DMS53 treated with DMSO at 0.1 percent for 48 hours (cell line): Measurements from ENCODE around the gene CD101.

Experiments used
- DNase-seq: peaks from one replicate; lab custom pipeline; 2025; ENCODE audit not compliant: unreplicated experiment; lab: John Stamatoyannopoulos, UW

CD101 gene

DNA sequence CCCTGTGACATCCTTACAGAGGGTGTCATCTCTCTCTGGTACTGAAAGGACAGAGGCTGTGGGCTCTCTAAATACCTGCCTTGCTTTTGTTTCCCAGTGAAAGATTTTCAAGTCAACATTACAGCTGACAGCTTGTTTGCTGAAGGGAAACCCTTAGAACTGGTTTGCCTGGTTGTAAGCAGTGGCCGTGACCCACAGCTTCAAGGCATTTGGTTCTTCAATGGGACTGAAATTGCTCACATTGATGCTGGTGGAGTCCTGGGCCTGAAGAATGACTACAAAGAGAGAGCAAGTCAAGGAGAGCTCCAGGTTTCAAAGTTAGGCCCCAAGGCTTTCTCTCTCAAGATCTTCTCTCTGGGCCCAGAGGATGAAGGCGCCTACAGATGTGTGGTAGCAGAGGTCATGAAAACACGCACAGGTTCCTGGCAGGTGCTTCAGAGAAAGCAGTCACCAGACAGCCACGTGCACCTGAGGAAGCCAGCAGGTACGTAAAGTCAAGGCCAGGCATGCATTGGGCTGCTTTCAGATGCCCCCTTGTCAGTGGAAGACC is 11.8 kb downstream of the CD101 start:
- peak; percentile 69 for DNase-seq

DNA sequence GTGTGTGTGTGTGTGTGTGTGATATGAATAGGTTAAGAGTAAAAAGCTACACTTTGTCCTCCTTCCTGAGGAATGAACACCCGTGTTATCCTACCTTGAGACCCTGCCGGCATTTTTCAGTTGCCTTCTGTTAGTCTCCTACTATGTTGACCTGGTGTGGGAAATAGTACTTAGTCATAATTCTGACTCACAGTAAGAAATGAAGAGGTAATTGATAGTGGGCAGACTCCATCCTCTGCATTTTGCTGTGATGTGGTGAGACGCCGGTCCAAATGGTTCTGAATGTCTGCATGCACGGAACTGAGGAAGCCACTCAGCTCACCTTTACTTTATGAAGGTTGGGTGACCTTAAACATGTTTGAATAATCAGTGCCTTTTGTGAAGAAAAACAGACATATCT is 12.6 kb downstream of the CD101 start:
- DNase-seq, result no peak

DNA sequence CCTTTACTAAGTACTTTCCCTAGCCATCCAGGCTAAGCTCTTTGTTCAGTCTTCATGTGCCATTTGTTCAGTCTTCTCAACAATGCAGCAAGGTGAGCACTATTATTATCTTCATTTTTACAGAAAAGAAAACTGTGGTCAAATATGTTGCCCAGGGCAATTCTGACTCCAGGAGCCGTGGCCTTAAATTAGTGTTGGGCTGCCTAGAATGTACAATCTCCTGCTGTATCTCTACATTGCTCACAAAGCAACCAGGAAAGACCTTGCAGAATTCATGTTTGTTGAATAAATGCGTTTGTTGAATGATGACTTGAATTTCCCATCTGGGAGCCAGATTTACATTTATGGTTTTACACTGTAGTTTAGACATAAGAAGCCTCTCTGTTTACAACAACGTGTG is 14.2 kb downstream of the CD101 start:
- no peak for DNase-seq

DNA sequence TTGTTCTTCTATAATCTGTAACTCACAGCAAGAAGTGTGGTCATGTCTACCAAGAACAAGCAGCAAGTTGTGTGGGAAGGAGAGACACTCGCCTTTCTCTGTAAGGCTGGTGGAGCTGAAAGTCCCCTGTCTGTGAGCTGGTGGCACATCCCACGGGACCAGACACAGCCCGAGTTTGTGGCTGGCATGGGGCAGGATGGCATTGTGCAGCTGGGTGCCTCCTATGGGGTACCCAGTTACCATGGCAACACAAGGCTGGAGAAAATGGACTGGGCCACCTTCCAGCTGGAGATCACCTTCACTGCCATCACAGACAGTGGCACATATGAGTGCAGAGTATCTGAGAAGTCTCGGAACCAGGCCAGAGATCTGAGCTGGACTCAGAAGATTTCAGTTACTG is 15.5 kb downstream of the CD101 start:
- no peak for DNase-seq

DNA sequence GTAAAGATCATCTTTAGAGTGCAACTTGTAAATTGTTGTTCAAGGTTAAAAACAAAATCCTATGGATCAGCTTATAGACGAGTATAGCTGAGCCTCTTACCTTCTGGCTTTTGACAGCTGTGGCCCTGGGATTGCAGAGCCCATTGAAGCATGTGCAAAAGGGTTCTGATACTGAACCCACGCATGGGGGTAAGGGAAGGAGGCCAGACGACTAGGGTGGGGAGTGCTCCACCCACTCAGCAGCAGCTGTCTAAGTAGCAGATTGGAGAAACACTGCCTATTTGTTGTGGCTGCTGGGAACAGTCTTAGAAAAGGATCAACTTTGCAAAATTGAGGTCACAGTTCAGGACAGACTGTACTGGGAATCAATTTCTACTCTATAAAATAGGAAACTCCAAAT is 16.1 kb downstream of the CD101 start:
- no peak for DNase-seq

DNA sequence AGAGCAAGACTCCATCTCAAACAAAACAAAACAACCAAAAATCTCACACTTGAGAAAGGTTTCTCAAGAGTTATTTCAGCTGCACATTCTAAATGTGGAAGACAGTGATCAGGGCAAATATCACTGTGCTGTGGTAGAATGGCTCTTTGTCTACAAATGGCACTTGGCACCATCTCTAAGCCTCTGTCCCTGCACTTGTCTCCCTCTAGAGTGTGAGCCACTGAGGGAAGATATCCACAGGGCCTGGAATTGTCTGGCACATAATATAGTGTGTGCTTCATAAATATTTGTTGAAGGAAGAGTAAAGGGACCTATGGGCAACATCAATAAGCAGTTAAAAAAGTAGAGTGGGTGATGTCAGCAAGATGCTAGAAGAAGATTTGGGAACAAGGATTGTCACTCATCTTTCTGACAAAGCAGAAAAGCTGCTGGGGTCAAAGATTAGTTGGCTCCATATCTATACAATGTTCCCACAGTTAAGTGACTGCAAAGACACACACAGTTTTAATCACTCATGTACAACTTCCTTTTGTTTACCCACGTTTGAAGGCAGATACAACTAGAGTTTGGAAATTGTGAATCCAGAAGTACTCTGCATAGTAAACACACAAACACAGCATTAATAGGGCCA is 19.1 kb downstream of the CD101 start:
- DNase-seq, result no peak

DNA sequence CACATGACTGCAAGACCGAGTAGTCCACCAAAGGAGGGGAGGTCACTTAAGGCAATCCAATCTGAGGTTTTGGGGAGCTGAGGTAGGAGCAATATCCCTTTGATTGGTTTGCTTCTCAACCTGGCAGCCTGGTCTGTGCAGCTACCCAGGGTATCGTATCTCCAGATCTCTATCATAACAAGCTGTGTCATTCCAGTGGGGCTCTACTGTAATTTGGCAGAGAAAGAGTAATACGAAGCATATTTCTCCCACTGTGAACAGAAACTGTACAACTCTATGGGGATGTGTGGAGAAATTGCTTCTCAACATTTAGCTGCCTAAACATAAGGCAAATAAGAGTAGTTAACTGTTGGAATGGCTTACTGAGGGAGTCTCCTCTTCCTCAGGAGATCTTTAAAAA is 20.6 kb downstream of the CD101 start:
- no peak for DNase-seq

DNA sequence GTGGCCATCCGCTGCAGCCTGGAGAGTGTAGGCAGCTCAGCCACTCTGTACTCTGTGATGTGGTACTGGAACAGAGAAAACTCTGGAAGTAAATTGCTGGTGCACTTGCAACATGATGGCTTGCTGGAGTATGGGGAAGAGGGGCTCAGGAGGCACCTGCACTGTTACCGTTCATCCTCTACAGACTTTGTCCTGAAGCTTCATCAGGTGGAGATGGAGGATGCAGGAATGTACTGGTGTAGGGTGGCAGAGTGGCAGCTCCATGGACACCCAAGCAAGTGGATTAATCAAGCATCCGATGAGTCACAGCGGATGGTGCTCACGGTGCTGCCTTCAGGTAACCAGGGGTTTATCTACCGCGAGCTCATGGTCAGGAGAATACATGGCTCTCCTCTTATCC is 24.0 kb downstream of the CD101 start:
- no peak for DNase-seq

DNA sequence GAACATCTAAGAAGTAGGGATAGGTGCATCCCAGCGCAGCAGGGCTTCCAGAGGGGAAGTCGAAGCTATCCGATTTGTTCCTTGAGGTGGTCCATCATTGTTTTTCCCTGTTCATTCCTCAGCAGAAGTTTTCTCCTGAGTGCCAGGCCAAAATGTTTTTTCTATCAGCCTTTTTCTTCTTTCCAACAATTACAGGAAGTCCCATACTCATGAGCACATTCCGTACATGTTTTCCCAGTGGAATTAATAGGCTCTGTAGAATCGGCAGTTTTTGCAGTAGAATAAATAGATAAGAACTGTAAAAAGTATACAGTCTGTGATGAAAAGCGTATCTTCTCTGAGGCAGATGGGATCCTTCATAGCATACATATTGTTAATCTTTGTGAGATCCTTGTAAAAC is 24.8 kb downstream of the CD101 start:
- no peak for DNase-seq

DNA sequence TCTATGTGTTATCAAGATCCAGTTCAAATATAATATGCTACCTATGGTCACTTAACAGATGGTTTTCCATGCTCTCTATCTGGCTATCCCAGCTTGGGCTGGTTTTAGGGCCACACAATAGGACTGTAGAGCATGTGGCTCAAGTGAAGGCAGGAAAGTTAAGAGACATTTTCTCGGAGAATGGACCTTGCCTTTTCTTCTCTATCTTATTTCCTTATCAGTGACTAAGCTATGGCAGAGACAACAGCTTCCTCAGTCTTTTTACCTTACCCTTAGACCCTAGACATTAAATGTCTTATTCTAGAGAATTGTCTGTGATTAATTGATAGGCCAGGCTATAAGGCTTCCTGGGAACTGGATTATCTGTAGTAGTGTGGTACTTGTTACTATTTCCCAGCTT is 28.1 kb downstream of the CD101 start:
- DNase-seq, result no peak

DNA sequence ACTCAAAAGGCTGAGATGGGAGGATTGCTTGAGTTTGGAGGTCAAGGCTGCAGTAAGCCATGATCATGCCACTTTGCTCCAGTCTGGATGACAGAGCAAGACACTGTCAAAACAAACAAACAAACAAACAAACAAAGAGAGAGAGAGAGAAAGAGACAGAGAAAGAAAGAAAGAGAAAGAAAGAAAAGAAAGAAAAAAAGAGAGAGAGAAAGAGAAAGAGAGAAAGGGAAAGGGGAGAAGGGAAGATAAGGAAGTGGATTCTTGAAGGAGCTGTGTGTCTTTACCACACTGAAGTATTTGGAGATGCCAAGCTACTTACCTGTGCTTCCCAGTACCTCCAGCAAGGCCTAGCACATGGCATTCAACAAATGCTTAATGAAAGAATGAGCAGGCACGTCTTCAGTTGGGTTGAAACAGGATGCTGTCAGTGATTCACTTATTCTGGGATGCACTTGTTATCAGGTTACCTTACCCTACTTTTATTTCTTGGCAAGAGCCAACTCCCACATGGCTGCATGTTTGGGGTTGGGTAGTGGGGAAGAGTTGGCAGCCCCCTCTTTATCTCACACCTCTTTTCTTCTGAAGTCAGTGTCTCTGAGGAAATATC is 28.8 kb downstream of the CD101 start:
- DNase-seq, result no peak

DNA sequence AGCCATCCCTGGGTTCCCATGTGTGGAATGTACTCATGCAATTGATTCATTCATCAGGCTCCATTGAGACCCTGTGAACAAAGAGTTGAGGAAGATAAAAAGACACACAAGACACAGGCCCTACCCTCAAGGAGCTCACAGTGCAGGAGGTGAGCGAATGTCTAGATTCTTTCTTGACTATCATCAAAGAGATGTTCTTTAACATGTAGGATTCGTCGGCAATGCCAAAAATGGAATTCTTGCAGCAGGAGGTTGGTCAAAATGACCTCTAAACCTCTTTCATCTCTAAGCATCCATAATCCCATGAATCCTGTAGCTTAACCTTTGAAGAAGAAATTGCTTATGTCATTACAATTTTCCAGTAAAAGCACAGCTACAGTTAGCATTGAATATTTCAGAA is 30.7 kb downstream of the CD101 start:
- DNase-seq, result no peak

DNA sequence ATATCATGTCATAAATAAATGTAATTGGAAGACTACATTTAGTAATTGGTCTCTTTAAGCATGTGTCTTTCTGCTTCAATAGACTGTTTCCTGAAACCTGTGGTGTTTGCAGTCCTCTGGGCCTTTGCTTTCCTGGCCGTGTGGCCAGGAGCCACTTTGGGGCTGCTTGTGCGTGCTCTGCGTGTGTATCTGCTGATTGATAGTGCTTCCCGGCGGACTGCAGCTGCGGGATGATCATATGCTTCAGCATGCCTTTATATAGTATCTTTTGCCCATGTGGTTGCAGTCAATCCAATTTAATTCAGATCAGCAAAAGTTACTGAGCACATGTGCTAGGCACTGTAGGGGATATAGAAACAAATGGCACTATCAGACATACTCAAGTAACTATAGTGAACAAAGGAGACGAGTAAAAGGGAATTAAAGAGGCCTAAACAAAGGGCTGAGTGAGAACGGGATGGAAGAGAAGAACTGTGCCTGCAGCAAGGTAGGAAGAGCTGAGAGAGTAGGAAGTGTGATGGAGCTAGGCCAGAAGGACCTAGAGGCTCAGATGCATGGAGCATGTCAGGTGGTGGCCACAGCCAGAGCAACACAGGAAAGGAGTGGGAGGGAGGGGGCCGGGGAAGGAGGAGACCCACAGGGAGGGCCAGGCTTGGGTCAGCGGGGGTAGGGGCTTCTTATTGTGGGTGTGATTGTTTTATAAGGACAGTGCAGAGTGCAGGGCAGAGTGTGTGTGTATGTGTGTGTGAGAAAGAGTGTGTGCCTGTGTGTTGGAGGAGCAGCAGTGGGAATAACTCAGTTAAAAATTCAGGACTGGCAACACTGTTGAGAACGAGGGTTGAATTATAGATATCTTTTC is 31.4 kb downstream of the CD101 start:
- DNase-seq, result no peak

DNA sequence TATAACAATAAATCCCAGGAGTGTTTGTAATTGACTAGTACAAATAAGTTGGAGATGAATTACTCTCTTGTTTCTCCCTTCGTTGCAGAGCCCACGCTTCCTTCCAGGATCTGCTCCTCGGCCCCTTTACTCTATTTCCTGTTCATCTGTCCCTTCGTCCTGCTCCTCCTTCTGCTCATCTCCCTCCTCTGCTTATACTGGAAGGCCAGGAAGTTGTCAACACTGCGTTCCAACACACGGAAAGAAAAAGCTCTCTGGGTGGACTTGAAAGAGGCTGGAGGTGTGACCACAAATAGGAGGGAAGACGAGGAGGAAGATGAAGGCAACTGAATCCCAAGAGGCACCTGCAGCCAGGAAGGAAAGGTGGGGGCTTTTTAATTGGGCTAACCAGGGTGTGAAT is 32.2 kb downstream of the CD101 start:
- DNase-seq, result no peak

DNA sequence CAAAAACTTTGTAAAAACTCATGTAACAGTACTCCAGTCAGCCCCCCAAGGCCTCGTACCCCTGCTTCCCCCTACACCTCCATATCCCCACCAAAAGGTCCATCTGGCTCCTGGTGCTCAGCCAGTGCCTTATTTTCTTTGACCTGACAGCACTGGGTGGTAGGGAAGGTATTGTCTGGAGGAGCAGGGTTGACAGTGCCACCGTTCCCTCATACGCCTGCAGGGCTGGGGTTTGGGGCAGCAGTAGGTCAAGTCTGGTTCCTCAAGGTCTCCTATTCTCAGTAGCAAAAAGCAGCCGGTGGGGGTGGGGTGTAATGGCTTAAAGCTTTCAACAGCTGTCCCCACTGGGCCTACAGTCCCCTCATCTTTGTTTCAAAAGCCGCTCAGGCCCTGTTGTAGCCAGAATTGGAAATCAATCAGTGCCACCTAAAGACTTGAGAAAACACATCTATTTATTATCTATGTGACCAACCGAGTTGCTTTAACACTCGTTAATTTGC is 33.3 kb downstream of the CD101 start:
- no peak for DNase-seq

DNA sequence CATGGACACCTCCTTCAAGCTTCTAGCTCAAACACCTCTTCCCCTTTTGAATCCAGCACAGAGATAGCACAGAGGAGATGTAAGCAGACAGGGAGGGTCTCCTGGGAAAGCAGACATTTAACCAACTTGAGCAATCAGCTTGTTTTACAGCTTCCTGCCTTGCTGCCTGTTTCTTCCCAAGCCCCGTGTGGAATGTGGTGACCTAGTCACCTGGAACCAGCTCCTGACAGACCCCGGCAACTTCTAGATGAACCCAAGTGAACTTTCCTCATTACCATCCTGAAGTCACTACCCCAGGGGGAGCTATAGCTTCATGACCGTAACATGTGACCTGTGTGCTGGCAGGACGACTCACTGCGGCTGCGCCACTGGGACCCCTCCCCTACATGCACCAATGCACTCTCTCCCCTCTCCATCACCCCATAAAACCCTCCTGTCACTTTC is 34.5 kb downstream of the CD101 start:
- DNase-seq, result no peak

DNA sequence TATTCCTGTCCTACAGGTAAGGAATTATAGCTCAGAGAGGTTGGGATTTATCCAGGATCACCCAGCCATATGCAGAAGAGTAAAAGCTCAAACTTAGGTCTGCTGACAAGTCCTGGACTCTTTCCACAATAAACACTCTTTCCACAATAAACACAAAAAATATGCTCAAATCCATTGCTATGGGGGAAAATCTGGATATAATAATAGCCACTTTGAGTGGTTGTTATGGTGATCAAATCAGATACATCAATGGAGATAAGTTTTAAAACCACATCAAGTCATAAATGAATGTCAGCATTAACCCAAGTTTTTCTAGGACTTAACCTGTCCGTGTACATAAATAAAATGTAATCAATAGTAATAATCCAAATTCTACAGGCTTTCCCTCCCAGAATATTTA is 36.2 kb downstream of the CD101 start:
- no peak for DNase-seq

DNA sequence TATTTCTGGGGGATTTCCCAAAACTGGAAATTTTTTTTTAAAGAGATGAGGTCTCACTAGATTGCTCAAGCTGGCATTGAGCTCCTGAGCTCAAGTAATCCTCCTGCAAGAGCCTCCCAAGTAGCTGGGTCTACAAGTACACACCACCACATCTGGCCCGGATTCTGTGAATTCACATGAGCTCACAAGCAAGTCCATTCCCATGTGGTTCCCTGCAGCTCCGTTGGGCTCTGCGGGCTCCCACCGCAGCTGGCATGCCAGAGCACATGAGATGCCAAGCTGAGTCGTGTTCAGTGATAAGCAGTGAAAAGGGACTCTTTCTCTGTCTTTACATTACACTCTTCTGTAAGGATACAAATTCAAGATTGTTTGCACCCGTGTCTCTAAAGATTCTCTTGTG is 36.7 kb downstream of the CD101 start:
- no peak for DNase-seq

DNA sequence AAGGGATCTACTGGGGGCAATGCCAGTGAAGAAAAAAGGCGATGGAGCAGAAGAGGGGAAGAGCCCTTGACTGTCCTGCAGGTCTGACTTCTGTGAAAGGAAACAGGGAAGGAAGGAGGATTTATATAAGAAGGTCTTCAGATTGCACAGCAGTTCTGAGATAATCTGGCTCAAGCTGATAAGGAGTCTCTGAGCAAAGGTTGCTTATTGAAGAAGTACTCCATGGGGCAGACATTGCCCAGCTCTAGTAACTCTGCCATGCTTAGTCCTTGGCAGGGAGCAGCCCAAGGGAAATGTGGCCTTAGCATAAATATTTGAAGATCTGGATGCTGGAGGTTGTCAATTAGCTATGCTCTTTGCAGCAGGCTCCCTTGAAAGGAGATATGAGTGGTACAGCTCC is 42.7 kb downstream of the CD101 start:
- DNase-seq, result no peak

DNA sequence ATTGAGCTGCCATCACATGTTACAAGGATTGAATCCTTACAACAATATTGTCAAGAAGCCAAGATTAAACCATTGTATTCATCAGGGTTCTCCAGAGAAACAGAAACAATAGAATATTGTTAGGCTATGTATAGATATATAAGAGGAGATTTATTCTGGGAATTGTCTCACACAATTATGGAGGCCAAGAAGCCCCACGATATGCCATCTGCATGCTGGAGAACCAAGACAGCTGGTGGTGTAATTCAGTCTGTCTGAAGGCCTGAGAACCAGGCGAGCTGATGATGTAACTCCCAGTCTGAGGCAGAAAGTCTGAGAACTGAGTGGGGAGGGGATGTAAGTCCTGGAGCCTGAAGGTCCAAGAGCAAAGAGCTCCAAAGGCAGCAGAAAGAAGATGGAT is 44.1 kb downstream of the CD101 start:
- DNase-seq, result no peak

DNA sequence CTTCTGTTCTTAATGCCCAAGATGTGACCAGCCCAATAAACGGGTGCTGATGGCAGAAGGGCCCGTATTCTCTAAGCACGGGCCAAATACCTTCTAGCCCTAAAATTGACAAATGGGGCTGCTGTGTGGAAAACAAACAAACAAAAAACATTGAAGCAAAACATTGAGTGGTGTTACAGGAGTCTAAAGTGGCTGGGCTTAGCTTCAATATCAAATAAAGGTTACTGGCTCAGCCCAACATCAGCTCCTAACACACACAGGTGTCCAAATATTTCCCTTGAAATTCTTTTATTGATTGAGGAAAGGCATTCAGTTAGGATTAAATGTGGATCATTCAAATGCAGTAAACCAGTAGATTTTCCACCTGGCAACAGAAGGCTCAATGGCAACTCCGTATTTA is 45.2 kb downstream of the CD101 start:
- no peak for DNase-seq

DNA sequence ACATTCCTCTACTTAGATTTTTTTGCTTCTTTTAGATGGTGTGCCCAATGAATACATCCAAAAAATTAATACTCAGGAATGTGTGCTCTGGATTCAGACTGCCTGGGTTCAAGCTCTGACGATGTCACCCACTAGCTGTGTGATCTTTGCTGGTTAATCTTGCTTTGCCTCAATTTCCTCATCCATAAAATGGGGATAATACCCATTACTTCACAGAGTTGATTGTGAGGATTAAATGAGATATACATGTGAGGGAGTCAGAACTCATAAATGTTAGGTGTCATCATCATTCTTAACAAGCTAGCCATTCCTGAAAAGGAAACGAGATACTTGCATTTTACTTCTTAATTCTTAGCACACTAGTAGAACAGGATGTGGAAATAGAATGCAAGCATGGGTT is 45.7 kb downstream of the CD101 start:
- no peak for DNase-seq
